SH-SY5Y (cell line): ENCODE results near the gene MUC4.

Experiments
- GATA2 ChIP-seq: IDR thresholded peaks from 2 replicates; pipeline ENCODE4 v1.6.1; 2011; ENCODE audit warnings: mild to moderate bottlenecking, low read depth, low read length
- GATA3 ChIP-seq: IDR thresholded peaks from 2 replicates; pipeline ENCODE4 v1.6.1; 2011; ENCODE audit warnings: low read depth, mild to moderate bottlenecking, low read length, moderate library complexity

DNA sequence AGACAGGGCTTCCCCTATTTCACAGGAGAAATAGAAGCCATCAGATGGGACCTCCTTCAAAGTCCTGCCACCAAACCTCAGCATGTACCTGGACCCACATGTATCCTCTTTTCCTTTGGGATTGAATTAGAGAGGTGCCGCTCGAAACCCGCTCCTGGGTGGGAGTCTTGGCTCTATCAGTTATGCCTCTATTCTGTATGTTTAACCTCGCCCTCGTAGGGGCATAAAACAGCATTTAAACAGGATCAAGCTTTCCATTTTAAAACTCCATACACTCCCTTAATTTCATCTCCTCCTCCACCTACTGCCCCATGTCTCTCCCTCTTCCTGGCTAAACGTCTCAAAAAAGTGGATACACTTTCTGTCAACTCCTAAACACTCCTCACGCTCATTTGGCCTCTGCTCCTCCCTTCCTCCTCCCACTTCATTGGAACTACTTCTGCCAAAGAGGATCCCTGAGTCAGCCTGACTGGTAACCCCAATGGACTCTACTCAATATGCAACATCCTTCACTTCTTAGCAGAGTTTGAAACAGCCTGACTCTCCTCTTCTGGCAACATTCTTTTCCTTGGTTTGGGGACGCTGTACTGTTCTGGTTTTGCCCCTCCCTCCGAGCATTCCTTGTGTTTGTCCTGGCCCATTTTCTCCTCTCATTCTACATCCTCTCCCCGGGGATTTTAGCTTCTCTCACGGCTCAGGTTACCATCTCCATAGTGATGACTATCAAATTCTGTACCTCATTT is 114.0 kb downstream of the MUC4 start:
- TF ChIP-seq GATA2 = no peak
- no peak for TF ChIP-seq GATA3
